ACC112 (cell line): ENCODE measurements around the gene FAM9A.

Source experiments
- H2AFZ ChIP-seq: fragments of 200-600 bp; sonication (generic); one replicate; pipeline ENCODE4 v1.6.0; 2017; ENCODE audit warnings: antibody characterized with exemption, low read length; ENCODE audit not compliant: unreplicated experiment
- H3K27ac ChIP-seq: fragments of 200-600 bp; sonication (generic); 2 replicates; pipeline ENCODE4 v1.5.1; 2014; ENCODE audit warnings: low read depth, mild to moderate bottlenecking, antibody characterized with exemption, low read length, moderate library complexity
- H3K27me3 ChIP-seq: fragments of 200-600 bp; sonication (generic); 2 replicates; pipeline ENCODE4 v1.6.1; 2014; ENCODE audit warnings: mild to moderate bottlenecking, antibody characterized with exemption, low read length, moderate library complexity, mixed read lengths; ENCODE audit not compliant: insufficient read depth
- H3K36me3 ChIP-seq: fragments of 200-600 bp; sonication (generic); 2 replicates; pipeline ENCODE4 v1.6.1; 2016; ENCODE audit warnings: mild to moderate bottlenecking, antibody characterized with exemption, low read length, moderate library complexity, mixed read lengths; ENCODE audit not compliant: insufficient read depth
- H3K4me1 ChIP-seq: fragments of 200-600 bp; sonication (generic); one replicate; pipeline ENCODE4 v1.6.1; 2016; ENCODE audit warnings: low read length, mixed read lengths; ENCODE audit not compliant: insufficient read depth, unreplicated experiment, control insufficient read depth
- H3K4me3 ChIP-seq: fragments of 200-600 bp; sonication (generic); 2 replicates; pipeline ENCODE4 v1.5.1; 2014; ENCODE audit warnings: mild to moderate bottlenecking, low read depth, low read length
- H3K79me2 ChIP-seq: fragments of 200-600 bp; sonication (generic); one replicate; pipeline ENCODE4 v1.6.0; 2016; ENCODE audit warnings: low read length; ENCODE audit not compliant: control insufficient read depth, unreplicated experiment, insufficient read depth

The FAM9A gene

DNA sequence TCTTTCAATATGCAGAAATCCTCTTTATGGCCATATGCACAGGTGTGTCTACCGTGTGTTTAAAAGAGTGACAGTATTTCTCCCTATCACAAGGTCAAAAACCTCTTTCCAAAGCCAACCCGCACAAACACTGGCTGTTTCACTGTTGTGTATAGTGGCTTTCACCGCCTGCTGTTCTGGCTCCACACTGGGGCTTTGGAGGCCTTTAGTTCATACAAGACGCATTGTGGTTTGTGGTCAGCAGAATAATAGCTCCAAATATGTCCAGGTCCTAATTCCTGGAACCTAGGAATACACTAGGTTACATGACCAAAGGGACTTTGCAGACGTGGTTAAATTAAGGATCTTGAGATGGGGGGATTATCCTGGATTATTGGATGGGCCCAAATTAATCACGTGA, 40.7 kb upstream of the FAM9A start:
- no peaks in the 10 kb centered on the region for H3K36me3 ChIP-seq
- no peak overlapping the region for H3K27ac ChIP-seq
- H3K27me3 ChIP-seq: peaks cover 30% of the 10 kb centered on the region
- H2AFZ ChIP-seq: no peak overlapping the region
- H3K79me2 ChIP-seq: no peaks in the 10 kb centered on the region
- no peak overlapping the region for H3K4me3 ChIP-seq
- H3K4me1 ChIP-seq: peaks cover 4% of the 10 kb centered on the region

DNA sequence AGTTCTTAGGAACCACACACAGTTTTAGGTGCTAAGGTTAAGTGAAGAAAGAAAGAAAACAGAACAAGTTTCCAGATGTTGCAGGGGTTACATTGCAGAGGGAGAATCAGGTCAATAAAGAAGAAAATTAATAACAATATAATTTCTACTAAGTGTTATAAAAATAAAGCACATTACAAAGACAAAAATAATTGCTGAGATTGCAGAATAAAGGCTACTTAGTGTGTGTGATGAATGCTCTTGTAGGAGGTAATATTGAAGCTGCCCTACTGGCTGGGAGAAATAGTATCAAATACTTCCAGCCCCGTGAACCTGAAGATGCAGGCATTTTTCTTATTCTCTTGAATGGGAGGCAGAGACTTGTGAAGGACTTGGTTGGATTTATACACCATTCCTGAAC, 33.2 kb upstream of the FAM9A start:
- Histone ChIP-seq H3K4me3 (no peak overlapping the region), H2AFZ (no peak overlapping the region), H3K27me3 (peaks cover 67% of the 10 kb centered on the region), H3K79me2 (no peaks in the 10 kb centered on the region), H3K4me1 (no peaks in the 10 kb centered on the region), H3K27ac (no peak overlapping the region), H3K36me3 (no peaks in the 10 kb centered on the region)

DNA sequence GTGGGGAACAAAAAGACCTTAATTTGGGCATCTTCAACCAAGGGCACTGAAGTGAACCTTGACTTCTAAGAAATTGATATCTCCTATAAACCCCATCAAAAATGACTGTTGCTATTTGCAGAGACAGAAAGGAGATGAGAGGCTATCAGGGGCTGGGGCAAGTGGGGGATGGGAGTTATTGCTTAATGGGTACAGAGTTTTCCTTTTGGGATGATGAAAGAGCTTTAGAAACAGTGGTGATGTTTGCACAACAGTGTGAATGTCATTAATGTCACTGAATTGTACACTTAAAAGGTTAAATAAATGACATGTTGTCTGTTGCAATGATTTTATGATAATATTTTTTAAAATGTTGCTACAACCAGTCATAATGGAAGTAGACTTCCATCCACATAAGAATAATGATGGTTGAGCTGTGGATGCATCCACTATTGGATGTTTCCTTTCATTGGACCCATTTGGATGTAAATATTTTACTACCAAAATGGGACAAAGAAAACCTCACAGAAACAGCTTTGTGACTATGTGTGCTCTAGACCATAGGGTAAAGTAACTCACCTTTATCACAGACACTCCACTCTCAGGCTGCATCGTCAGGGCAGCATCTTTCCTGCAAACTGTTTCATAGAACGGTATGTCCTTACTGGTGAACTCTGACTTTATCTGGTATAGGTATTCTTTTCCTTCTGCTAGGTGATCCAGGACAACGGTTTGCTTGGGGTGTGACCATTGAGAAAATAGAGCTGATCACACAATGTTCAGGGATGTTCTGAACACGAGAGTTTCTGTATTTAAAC, 31.6 kb upstream of the FAM9A start:
- Histone ChIP-seq H3K36me3 (no peaks in the 10 kb centered on the region), H3K4me3 (no peak overlapping the region), H3K4me1 (no peaks in the 10 kb centered on the region), H3K27me3 (peaks cover 73% of the 10 kb centered on the region), H3K79me2 (no peaks in the 10 kb centered on the region), H2AFZ (no peak overlapping the region), H3K27ac (no peak overlapping the region)

DNA sequence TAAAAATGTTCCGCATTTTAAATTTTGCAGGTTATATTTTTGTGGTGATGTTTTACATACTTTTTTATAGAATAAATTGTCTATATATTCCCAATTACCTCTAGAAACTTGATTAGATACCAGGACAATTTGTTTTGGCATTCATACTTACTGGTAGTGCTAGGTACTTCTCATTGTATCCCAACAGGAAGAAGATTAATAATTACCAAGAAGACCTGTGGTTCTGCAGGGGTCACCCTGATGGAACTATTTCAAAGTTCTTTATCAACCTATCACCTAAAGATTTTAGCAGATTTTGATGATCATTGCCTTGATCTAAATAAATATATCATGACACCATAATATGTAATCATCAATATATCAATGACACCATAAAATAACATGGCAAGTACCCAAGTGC, 22.5 kb upstream of the FAM9A start:
- Histone ChIP-seq H3K79me2 (no peaks in the 10 kb centered on the region), H3K36me3 (no peaks in the 10 kb centered on the region), H3K27me3 (peaks cover 45% of the 10 kb centered on the region), H3K4me1 (no peaks in the 10 kb centered on the region), H3K27ac (no peak overlapping the region), H2AFZ (no peak overlapping the region), H3K4me3 (no peak overlapping the region)

DNA sequence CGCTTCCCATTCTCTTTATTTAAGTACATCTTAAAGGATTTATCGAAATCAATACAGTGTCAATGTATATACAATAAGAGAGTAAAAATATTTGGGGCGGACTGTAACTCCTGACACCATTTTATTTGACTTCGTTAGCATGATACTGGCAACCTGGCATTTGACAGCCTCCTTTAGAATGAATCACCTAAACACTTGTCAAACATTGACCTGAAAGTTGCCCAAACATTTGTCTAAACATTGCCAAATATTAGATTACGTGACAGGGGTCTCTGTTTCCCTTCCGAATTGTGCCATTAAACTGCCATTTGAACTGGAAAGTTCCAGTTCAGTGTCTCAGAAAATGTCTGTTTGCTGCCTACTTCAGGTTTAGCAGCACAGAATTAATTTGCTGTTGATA, 20.8 kb upstream of the FAM9A start:
- no peak overlapping the region for H3K27ac ChIP-seq
- H3K79me2 ChIP-seq: no peaks in the 10 kb centered on the region
- H2AFZ ChIP-seq: no peak overlapping the region
- peaks cover 39% of the 10 kb centered on the region for H3K27me3 ChIP-seq
- H3K4me3 ChIP-seq: no peak overlapping the region
- H3K4me1 ChIP-seq: no peaks in the 10 kb centered on the region
- no peaks in the 10 kb centered on the region for H3K36me3 ChIP-seq

DNA sequence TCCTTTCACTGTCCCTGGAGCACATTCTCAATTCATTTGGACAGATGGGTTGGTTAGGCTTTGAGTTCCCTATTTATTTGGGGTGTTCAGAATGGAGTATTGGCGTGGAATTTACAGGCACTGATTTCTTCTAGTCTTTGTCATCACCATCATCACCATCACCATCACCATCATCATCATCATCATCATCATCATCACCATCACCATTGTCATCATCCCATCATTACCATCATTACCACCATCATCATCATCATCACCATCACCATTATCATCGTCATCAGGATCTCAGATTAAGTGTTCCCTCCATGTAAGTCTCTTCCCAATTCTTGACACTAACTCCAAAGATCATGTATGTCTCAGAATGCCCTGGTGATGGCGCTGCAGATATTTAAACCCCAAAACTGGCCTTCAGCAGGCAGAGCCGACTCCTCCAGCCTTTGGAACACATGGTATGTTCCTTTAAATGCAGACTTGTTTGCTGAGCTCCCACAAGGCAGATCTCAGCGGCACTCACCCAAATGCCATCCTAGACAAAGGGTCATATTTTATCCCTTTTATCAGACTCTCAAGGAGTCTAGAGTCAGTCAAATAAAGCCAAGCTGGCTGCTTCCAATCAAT, 19.8 kb upstream of the FAM9A start:
- Histone ChIP-seq H2AFZ (no peak overlapping the region), H3K27ac (no peak overlapping the region), H3K27me3 (peaks cover 29% of the 10 kb centered on the region), H3K4me3 (no peak overlapping the region), H3K4me1 (no peaks in the 10 kb centered on the region), H3K79me2 (no peaks in the 10 kb centered on the region), H3K36me3 (no peaks in the 10 kb centered on the region)

DNA sequence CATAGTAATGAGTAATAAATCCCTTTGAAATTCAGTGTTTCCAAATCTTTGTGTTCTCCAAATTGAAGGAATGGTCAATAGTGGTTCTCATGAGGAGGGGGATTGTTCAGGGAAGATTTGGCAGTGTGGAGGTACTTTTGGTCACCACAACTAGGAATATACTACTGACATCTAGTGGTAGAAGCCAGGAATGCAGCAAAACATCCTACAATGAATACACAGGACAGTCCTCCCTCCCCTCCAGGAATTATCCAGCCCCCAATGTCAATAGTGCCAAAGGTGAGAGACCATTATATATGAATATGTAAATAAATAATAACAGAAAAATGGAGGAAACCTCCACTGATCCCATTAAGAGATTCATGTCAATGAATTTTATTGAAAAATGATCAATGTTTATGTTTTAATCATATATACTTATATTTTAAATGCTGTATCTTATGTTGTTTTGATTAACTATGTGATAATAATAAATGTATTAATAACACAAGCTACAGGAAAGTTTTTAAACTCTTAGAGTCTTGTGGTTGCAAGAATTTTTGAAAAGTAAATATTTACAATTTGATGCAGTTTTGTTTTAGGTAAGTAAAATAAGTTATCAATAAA, 14.4 kb upstream of the FAM9A start:
- Histone ChIP-seq H3K36me3 (no peaks in the 10 kb centered on the region), H3K4me1 (no peaks in the 10 kb centered on the region), H3K27ac (no peak overlapping the region), H3K4me3 (no peak overlapping the region), H2AFZ (no peak overlapping the region), H3K79me2 (no peaks in the 10 kb centered on the region), H3K27me3 (0 out of 2 replicates have a peak, but pooled peaks cover 7% of the 10 kb centered on the region)

DNA sequence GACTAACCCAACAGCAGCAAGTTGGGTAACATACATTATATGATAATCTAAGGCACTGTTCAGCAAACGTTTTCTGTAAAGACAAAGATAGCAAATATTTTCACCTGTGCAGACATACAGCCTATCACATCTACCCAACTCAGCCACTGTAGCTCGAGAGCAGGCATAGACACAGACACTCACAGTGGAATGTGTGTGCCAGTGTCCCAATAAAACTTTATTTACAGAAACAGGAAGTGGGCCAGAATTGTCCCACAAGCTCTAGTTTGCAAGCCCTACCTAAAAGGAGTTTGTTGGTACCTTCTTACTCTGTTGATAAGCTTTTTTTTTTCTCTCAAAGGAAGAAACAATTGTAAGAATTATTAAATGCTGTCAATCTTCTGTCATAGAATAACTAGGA, 11.9 kb upstream of the FAM9A start:
- no peak overlapping the region for H2AFZ ChIP-seq
- no peak overlapping the region for H3K27ac ChIP-seq
- 0 out of 2 replicates have a peak, but pooled peaks cover 7% of the 10 kb centered on the region for H3K27me3 ChIP-seq
- no peaks in the 10 kb centered on the region for H3K4me1 ChIP-seq
- no peak overlapping the region for H3K4me3 ChIP-seq
- H3K79me2 ChIP-seq: no peaks in the 10 kb centered on the region
- H3K36me3 ChIP-seq: no peaks in the 10 kb centered on the region

DNA sequence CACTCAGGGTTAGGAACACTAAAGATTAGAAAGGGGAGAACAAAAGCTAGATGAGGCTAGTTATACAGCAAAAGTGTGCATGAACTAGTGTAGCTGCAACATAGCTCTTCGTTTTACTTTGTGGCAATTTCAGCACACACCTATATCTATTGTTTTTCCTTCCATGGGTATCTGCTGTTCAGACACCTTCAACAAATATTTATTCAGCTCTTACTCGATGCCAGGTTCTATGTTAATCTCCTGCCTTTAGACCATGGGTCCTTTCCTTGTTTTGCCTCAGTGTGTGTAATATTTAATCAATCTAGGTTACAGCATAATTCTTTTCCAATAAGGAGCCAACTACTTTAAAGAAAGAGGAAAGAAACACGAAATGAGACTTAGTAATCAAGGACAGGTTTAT, 10.4 kb upstream of the FAM9A start:
- Histone ChIP-seq H3K79me2 (no peaks in the 10 kb centered on the region), H3K36me3 (no peaks in the 10 kb centered on the region), H3K27me3 (0 out of 2 replicates have a peak, but pooled peaks cover 3% of the 10 kb centered on the region), H3K27ac (no peak overlapping the region), H2AFZ (no peak overlapping the region), H3K4me1 (no peaks in the 10 kb centered on the region), H3K4me3 (no peak overlapping the region)

DNA sequence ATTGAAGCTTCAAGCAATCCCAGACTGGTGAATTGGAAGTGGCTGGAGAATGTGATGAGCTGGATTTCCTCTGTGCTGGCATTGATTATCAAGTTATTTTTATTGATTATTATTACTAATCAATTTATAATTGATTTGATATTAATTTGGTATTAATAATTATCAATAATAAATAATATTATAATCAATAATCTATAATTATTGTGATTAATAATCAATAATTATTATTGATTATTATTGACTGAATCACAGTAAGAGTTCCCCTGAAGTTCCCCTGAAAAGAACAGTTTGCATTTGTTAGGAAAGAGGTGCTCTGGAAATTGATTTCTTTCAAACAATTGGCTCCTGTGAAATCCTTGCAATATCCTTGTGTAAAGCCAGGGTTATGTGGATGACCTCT, 7.5 kb upstream of the FAM9A start:
- no peak overlapping the region for H3K27ac ChIP-seq
- no peaks in the 10 kb centered on the region for H3K36me3 ChIP-seq
- no peaks in the 10 kb centered on the region for H3K79me2 ChIP-seq
- H3K4me1 ChIP-seq: no peaks in the 10 kb centered on the region
- H3K27me3 ChIP-seq: peaks cover 12% of the 10 kb centered on the region; the same call in 1 of the 2 replicates
- no peak overlapping the region for H2AFZ ChIP-seq
- H3K4me3 ChIP-seq: no peak overlapping the region

DNA sequence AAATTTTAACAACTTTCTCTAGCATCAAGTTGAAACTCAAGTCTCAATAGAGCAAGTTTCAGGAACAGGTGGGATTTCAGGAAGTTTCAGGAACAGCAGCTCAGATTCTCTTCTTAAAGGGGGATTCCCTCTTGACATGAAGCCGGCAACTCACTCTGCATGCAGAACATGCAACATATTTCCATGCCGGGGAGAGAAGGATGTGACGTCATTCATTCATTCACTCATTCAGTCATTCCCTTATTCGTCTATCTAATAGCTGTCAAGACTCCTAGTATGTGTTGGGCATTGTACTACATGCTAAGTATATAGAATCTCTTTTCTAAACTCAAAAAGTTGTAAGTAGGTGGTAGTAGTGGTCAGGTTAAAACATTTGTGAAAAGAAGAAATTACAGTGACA, 4.8 kb upstream of the FAM9A start:
- Histone ChIP-seq H3K27me3 (peaks cover 12% of the 10 kb centered on the region; the same call in 1 of the 2 replicates), H3K4me3 (no peak overlapping the region), H2AFZ (no peak overlapping the region), H3K36me3 (no peaks in the 10 kb centered on the region), H3K4me1 (no peaks in the 10 kb centered on the region), H3K27ac (no peak overlapping the region), H3K79me2 (no peaks in the 10 kb centered on the region)
